Panc1 (cell line): ENCODE measurements around the gene SIPA1L2. TPM values are rescaled to one million over a fixed set of nuclear protein-coding genes. Genes with fewer than 3 reads are reported as not detected.

ENCODE experiments used
- ATAC-seq: fragments of 200-7000 bp; cut with Tn5 transposase; 2 replicates; pipeline ENCODE4 v1.9.1; 2020; ENCODE audit warnings: mild to moderate bottlenecking, moderate library complexity
- BruUV-seq: library from RNA; stranded (reverse); fragments of 400-500 nt; replicated peaks from 2 replicates; lab custom pipeline; 2021; lab: Mats Ljungman, UMichigan
- CTCF ChIA-PET: fragments of 300-600 bp; sonication (Branson Sonifier 250); formaldehyde crosslinking; loops from one replicate; lab custom pipeline; 2022; ENCODE audit warnings: antibody characterized with exemption; lab: Charles Lee
- POLR2A ChIA-PET: fragments of 300-600 bp; sonication (Branson Sonifier 250); formaldehyde crosslinking; loops from one replicate; lab custom pipeline; 2022; ENCODE audit warnings: antibody characterized with exemption; lab: Charles Lee
- DNase-seq: peaks from one replicate; pipeline ENCODE4 v3.0.0-alpha.2; 2010; ENCODE audit warnings: low read depth, low spot score
- H3K27ac ChIP-seq: 2 replicates; pipeline ENCODE4 v1.5.1; 2011; ENCODE audit warnings: mild to moderate bottlenecking, low read length, inconsistent platforms
- H3K27me3 ChIP-seq: fragments of 200-500 bp; sonication (Bioruptor generic); 2 replicates; pipeline ENCODE4 v1.6.0; 2014; ENCODE audit warnings: low read length, inconsistent platforms; ENCODE audit not compliant: control insufficient read depth, insufficient read depth
- H3K36me3 ChIP-seq: fragments of 200-500 bp; sonication (Bioruptor generic); 2 replicates; pipeline ENCODE4 v1.5.1; 2014; ENCODE audit warnings: inconsistent platforms, mild to moderate bottlenecking, low read length, moderate library complexity; ENCODE audit not compliant: control insufficient read depth, insufficient read depth
- H3K4me1 ChIP-seq: 2 replicates; pipeline ENCODE4 v1.5.1; 2011; ENCODE audit warnings: inconsistent platforms, mild to moderate bottlenecking, low read length, moderate library complexity; ENCODE audit not compliant: control insufficient read depth, insufficient read depth
- H3K4me3 ChIP-seq, 2 experiments: 2 replicates each; pipeline ENCODE4 v1.5.1; 2011 to 2012; ENCODE audit warnings: low read depth in 2 of 2, low read length in 2 of 2, mild to moderate bottlenecking in 2 of 2, inconsistent platforms in 1 of 2, moderate library complexity in 1 of 2
- H3K9me3 ChIP-seq: fragments of 200-500 bp; sonication (Bioruptor generic); 2 replicates; pipeline ENCODE4 v1.5.1; 2014; ENCODE audit warnings: low read depth, mild to moderate bottlenecking, inconsistent platforms, low read length, moderate library complexity; ENCODE audit not compliant: control insufficient read depth, insufficient read depth
- POLR2AphosphoS5 ChIP-seq: IDR thresholded peaks from 2 replicates; pipeline ENCODE4 v1.6.1; 2012; ENCODE audit warnings: mild to moderate bottlenecking, low read depth, low read length, moderate library complexity
- SIN3A ChIP-seq: IDR thresholded peaks from 2 replicates; pipeline ENCODE4 v1.6.1; 2012; ENCODE audit warnings: low read depth, mild to moderate bottlenecking, low read length, moderate library complexity, borderline replicate concordance; ENCODE audit not compliant: insufficient read depth
- TCF7L2 ChIP-seq: IDR thresholded peaks from 2 replicates; pipeline ENCODE4 v1.6.1; 2011; ENCODE audit warnings: mild to moderate bottlenecking, low read depth, low read length, inconsistent platforms
- in situ Hi-C: cut with HindIII; loops from 2 replicates; pipeline ENCODE4 v1.10.0; 2016; ENCODE audit warnings: low sequenced_read_pairs, low pct_unique_long_range_greater_than_20kb
- intact Hi-C: fragments of 100-400 bp; cut with micrococcal nuclease; formaldehyde crosslinking; loops from one replicate; pipeline ENCODE4 v1.10.0; 2022; ENCODE audit not compliant: unreplicated experiment
- total RNA-seq: library from RNA; stranded (reverse); gene quantifications from one replicate; pipeline ENCODE4 v1.2.1, GENCODE V29; 2021; ENCODE audit not compliant: unreplicated experiment
- TF ChIP-seq, protein P1 (sequence below), 2 experiments: IDR thresholded peaks; 2 replicates each; pipeline ENCODE4 v1.6.1; 2011 to 2012; ENCODE audit warnings: low read depth in 2 of 2, control low read depth in 1 of 2, low read length in 1 of 2, mild to moderate bottlenecking in 1 of 2, moderate library complexity in 1 of 2; ENCODE audit not compliant: insufficient read depth in 1 of 2
- TF ChIP-seq, protein P2 (sequence below): fragments of 450-650 bp; IDR thresholded peaks from 2 replicates; pipeline ENCODE4 v1.5.1; 2017; ENCODE audit warnings: mild to moderate bottlenecking

Gene SIPA1L2
- total RNA-seq, 1 experiment from 2014 or later = 5.2 TPM

DNA sequence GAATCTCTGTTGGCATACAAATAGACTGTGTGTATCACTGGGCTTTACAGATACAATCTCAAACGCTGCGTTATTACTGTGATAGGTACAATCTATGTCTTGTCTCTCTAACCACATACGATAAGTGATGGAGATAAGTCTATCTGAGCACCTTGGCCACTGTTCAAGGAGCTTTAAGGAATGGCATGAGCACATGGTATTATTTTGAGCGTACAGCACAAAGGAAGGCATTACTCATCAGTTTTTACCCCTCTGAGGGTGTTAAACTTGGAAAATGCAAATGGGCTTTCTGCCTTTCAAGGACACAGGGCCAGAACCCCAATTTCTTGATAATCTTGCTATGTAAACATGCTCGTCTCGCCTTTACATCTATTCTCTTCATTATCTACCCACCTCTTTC lies 11.6 kb upstream of the SIPA1L2 start:
- CTCF ChIA-PET = no interaction called here
- in situ Hi-C loops = no loop called here
- TF ChIP-seq, protein P1, sequence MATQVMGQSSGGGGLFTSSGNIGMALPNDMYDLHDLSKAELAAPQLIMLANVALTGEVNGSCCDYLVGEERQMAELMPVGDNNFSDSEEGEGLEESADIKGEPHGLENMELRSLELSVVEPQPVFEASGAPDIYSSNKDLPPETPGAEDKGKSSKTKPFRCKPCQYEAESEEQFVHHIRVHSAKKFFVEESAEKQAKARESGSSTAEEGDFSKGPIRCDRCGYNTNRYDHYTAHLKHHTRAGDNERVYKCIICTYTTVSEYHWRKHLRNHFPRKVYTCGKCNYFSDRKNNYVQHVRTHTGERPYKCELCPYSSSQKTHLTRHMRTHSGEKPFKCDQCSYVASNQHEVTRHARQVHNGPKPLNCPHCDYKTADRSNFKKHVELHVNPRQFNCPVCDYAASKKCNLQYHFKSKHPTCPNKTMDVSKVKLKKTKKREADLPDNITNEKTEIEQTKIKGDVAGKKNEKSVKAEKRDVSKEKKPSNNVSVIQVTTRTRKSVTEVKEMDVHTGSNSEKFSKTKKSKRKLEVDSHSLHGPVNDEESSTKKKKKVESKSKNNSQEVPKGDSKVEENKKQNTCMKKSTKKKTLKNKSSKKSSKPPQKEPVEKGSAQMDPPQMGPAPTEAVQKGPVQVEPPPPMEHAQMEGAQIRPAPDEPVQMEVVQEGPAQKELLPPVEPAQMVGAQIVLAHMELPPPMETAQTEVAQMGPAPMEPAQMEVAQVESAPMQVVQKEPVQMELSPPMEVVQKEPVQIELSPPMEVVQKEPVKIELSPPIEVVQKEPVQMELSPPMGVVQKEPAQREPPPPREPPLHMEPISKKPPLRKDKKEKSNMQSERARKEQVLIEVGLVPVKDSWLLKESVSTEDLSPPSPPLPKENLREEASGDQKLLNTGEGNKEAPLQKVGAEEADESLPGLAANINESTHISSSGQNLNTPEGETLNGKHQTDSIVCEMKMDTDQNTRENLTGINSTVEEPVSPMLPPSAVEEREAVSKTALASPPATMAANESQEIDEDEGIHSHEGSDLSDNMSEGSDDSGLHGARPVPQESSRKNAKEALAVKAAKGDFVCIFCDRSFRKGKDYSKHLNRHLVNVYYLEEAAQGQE (IDR thresholded peaks at IDR 0.05; ENCODE audit: insufficient read depth in 1 of 2, low read depth in 2 of 2, low read length in 1 of 2) = no peak
- TF ChIP-seq SIN3A (no peak), TCF7L2 (no peak), POLR2AphosphoS5 (no peak)
- TF ChIP-seq, protein P2, sequence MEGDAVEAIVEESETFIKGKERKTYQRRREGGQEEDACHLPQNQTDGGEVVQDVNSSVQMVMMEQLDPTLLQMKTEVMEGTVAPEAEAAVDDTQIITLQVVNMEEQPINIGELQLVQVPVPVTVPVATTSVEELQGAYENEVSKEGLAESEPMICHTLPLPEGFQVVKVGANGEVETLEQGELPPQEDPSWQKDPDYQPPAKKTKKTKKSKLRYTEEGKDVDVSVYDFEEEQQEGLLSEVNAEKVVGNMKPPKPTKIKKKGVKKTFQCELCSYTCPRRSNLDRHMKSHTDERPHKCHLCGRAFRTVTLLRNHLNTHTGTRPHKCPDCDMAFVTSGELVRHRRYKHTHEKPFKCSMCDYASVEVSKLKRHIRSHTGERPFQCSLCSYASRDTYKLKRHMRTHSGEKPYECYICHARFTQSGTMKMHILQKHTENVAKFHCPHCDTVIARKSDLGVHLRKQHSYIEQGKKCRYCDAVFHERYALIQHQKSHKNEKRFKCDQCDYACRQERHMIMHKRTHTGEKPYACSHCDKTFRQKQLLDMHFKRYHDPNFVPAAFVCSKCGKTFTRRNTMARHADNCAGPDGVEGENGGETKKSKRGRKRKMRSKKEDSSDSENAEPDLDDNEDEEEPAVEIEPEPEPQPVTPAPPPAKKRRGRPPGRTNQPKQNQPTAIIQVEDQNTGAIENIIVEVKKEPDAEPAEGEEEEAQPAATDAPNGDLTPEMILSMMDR = no peak

DNA sequence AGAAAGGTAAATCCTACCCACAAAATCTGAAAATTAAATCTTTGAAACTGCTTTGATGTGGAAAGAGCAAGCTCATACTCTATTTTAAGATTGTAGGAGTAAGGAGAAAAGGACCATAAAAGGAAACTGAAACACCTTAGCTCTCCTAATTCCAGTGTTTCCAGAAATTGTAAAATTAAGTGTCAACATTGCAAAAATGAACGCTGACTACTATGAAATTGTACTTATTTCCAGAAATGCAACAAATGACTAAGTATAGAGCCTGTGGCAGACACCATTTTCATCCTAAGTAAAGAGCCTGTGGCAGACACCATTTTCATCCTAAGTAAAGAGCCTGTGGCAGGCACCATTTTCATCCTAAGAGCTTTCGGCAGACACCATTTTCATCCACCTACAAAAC lies 6.9 kb upstream of the SIPA1L2 start:
- no TSS peak for BruUV-seq

More for the DNA sequence above, 11.6 kb upstream of the SIPA1L2 start:
- no TSS peak for BruUV-seq
- POLR2A ChIA-PET = no interaction called here
- Histone ChIP-seq H3K27ac (no peak overlapping the region), H3K27me3 (peaks cover 2% of the 10 kb centered on the region; the same call in 1 of the 2 replicates), H3K36me3 (no peaks in the 10 kb centered on the region), H3K9me3 (no peaks in the 10 kb centered on the region), H3K4me1 (no peaks in the 10 kb centered on the region), H3K4me3 (no peak overlapping the region)
- ATAC-seq (no peak), DNase-seq (no peak)
- intact Hi-C loops = no loop called here

More for the DNA sequence above, 6.9 kb upstream of the SIPA1L2 start:
- TF ChIP-seq SIN3A (no peak), POLR2AphosphoS5 (no peak), TCF7L2 (no peak)
- TF ChIP-seq, protein P2 = no peak
- TF ChIP-seq, protein P1 (IDR thresholded peaks at IDR 0.05; ENCODE audit: insufficient read depth in 1 of 2, low read depth in 2 of 2, low read length in 1 of 2) = no peak
- ChIA-PET POLR2A (no interaction called here), CTCF (no interaction called here)
- ATAC-seq (no peak), DNase-seq (no peak)
- Histone ChIP-seq H3K9me3 (no peaks in the 10 kb centered on the region), H3K4me3 (no peak overlapping the region), H3K27me3 (peaks cover 6% of the 10 kb centered on the region), H3K36me3 (no peaks in the 10 kb centered on the region), H3K4me1 (no peaks in the 10 kb centered on the region), H3K27ac (no peak overlapping the region)
- in situ Hi-C loops = no loop called here
- intact Hi-C loops = loop anchor here (10.0 kb wide), 2 partner anchors 388 to 538 kb away; no protein-coding TSS in a partner anchor
